NCI-H226 (cell line): Measurements from ENCODE around the gene DNM3.

Experiments used
- DNase-seq: peaks from one replicate; pipeline ENCODE4 v3.0.0-alpha.2; 2015

Gene DNM3

GRCh38 chr1:172382990-172383389 is 541.7 kb downstream of the DNM3 start:
- DNase-seq = no peak

- no peak for DNase-seq
Measured at GRCh38 chr1:172383536-172383935, 542.2 kb downstream of the DNM3 start.

- no peak for DNase-seq
Measured at GRCh38 chr1:172384656-172385055, 543.4 kb downstream of the DNM3 start.

- DNase-seq = no peak
Measured at GRCh38 chr1:172386046-172386445, 544.7 kb downstream of the DNM3 start.

- no peak for DNase-seq
Measured at GRCh38 chr1:172388490-172388889, 547.2 kb downstream of the DNM3 start.

- no peak for DNase-seq
Measured at GRCh38 chr1:172390301-172390682, 549.0 kb downstream of the DNM3 start.

- no peak for DNase-seq
Measured at GRCh38 chr1:172390683-172391551, 549.6 kb downstream of the DNM3 start.

- DNase-seq = no peak
Measured at GRCh38 chr1:172391976-172392375, 550.7 kb downstream of the DNM3 start.

GRCh38 chr1:172393354-172393753 is 552.1 kb downstream of the DNM3 start:
- no peak for DNase-seq

GRCh38 chr1:172394141-172394751 is 552.9 kb downstream of the DNM3 start:
- DNase-seq = no peak

GRCh38 chr1:172394811-172395210 is 553.5 kb downstream of the DNM3 start:
- no peak for DNase-seq

GRCh38 chr1:172395576-172395975 is 554.3 kb downstream of the DNM3 start:
- DNase-seq = no peak

- peak; percentile 36 for DNase-seq
Measured at GRCh38 chr1:172397221-172397620, 555.9 kb downstream of the DNM3 start.

GRCh38 chr1:172397633-172398032 is 556.3 kb downstream of the DNM3 start:
- no peak for DNase-seq

GRCh38 chr1:172398193-172398592 is 556.9 kb downstream of the DNM3 start:
- no peak for DNase-seq

- peak; percentile 76 for DNase-seq
Measured at GRCh38 chr1:172398970-172399755, 557.9 kb downstream of the DNM3 start.

GRCh38 chr1:172399756-172400721 is 558.7 kb downstream of the DNM3 start:
- no peak for DNase-seq

- no peak for DNase-seq
Measured at GRCh38 chr1:172400722-172401105, 559.4 kb downstream of the DNM3 start.

GRCh38 chr1:172401477-172401876 is 560.2 kb downstream of the DNM3 start:
- no peak for DNase-seq

GRCh38 chr1:172401892-172402291 is 560.6 kb downstream of the DNM3 start:
- DNase-seq = no peak

GRCh38 chr1:172402878-172403569 is 561.7 kb downstream of the DNM3 start:
- no peak for DNase-seq

- DNase-seq = no peak
Measured at GRCh38 chr1:172404121-172404520, 562.8 kb downstream of the DNM3 start.
